Transverse colon (tissue), 4 donors: ENCODE measurements around the gene TMEM184A.

ENCODE experiments used
- EP300 ChIP-seq: sonication (generic); formaldehyde crosslinking; IDR thresholded peaks from one replicate; pipeline ENCODE4 v1.6.1; 2017; ENCODE audit warnings: antibody characterized with exemption, low read depth
- POLR2A ChIP-seq: fragments of 450-650 bp; IDR thresholded peaks from one replicate; pipeline ENCODE4 v1.6.1; 2016; ENCODE audit warnings: antibody characterized with exemption, mild to moderate bottlenecking, moderate library complexity
- POLR2AphosphoS5 ChIP-seq, 3 donors: sonication (generic); formaldehyde crosslinking; IDR thresholded peaks; one replicate each; pipeline ENCODE4 v1.6.1; 2016; ENCODE audit warnings: antibody characterized with exemption in 3 of 3
- TF ChIP-seq, protein P1 (sequence below), 5 experiments: fragments of 200-600 bp in 3 of 5; fragments of 450-650 bp in 2 of 5; sonication (generic) in 3 of 5; IDR thresholded peaks; 1 replicate in 2 of 5; 2 replicates in 3 of 5; pipeline ENCODE4 v1.5.1; 2016 to 2017; ENCODE audit warnings: antibody characterized with exemption in 5 of 5, inconsistent platforms in 3 of 5, mild to moderate bottlenecking in 2 of 5, moderate library complexity in 1 of 5

DNA sequence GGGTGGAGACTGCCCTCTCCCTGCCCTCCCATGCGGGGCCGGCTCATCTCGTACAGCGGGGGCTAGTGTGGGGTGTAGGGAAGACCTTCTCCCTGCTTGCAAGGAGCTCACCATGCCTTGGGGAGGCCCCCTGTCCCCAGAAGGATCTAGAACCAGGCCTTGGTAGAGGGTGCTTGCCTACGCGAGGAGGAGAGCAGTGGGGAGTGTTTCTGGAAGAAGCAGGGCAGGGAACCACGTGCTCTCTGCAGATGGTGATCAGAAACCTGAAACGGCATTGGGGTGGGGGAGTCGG lies 22.8 kb downstream of the TMEM184A start:
- TF ChIP-seq, protein P1, sequence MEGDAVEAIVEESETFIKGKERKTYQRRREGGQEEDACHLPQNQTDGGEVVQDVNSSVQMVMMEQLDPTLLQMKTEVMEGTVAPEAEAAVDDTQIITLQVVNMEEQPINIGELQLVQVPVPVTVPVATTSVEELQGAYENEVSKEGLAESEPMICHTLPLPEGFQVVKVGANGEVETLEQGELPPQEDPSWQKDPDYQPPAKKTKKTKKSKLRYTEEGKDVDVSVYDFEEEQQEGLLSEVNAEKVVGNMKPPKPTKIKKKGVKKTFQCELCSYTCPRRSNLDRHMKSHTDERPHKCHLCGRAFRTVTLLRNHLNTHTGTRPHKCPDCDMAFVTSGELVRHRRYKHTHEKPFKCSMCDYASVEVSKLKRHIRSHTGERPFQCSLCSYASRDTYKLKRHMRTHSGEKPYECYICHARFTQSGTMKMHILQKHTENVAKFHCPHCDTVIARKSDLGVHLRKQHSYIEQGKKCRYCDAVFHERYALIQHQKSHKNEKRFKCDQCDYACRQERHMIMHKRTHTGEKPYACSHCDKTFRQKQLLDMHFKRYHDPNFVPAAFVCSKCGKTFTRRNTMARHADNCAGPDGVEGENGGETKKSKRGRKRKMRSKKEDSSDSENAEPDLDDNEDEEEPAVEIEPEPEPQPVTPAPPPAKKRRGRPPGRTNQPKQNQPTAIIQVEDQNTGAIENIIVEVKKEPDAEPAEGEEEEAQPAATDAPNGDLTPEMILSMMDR (IDR thresholded peaks at IDR 0.05), result no peak
- TF ChIP-seq POLR2AphosphoS5 (IDR thresholded peaks at IDR 0.05) (no peak), POLR2A (no peak), EP300 (no peak)
